Tibial artery (tissue), 4 donors: ENCODE data around the gene NLRP6.
A peak's percentile ranks its signal among the peaks of the same experiment; 100 is the strongest.
"Not testable (repeated sequence)": the region's sequence is repeated elsewhere in the genome, so short reads cannot be mapped to it uniquely, and the experiment has no call there.

Source experiments
- DNase-seq, 2 donors: peaks; one replicate each; pipeline ENCODE4 v3.0.0-alpha.2; 2019
- H3K27ac ChIP-seq, 2 donors: fragments of 200-600 bp; sonication (generic) in 1 of 2; 1 replicate in 1 of 2; 2 replicates in 1 of 2; pipeline ENCODE4 v1.5.1; 2018 to 2019; ENCODE audit warnings: mild to moderate bottlenecking in 1 of 2
- H3K27me3 ChIP-seq, 2 donors: fragments of 200-600 bp; sonication (generic) in 1 of 2; one replicate each; pipeline versions ENCODE4 v1.5.1 to v1.6.0; 2016 to 2019
- H3K36me3 ChIP-seq, 3 donors: fragments of 200-600 bp; sonication (generic) in 2 of 3; one replicate each; pipeline ENCODE4 v1.5.1; 2016 to 2019; ENCODE audit warnings: mild to moderate bottlenecking in 2 of 3
- H3K4me1 ChIP-seq, 4 donors: fragments of 200-600 bp; sonication (generic) in 2 of 4; 1 replicate in 3 of 4; 2 replicates in 1 of 4; pipeline ENCODE4 v1.5.1; 2016 to 2019
- H3K4me3 ChIP-seq, 2 donors: fragments of 200-600 bp; sonication (generic) in 1 of 2; 1 replicate in 1 of 2; 2 replicates in 1 of 2; pipeline ENCODE4 v1.5.1; 2018 to 2019; ENCODE audit warnings: mild to moderate bottlenecking in 2 of 2
- H3K9me3 ChIP-seq, 3 donors: fragments of 200-600 bp; sonication (generic) in 1 of 3; one replicate each; pipeline ENCODE4 v1.5.1; 2016 to 2019
- intact Hi-C: fragments of 100-400 bp; cut with DNase I; formaldehyde crosslinking; loops from one replicate; pipeline ENCODE4 v1.15.0; 2023; ENCODE audit warnings: low total_unique reads
- TF ChIP-seq, protein P1 (sequence below), 2 experiments: fragments of 200-600 bp in 1 of 2; fragments of 450-650 bp in 1 of 2; IDR thresholded peaks; one replicate each; pipeline ENCODE4 v1.5.1; 2017 to 2019; ENCODE audit warnings: antibody characterized with exemption in 2 of 2, mild to moderate bottlenecking in 1 of 2, moderate library complexity in 1 of 2

The NLRP6 gene

DNA sequence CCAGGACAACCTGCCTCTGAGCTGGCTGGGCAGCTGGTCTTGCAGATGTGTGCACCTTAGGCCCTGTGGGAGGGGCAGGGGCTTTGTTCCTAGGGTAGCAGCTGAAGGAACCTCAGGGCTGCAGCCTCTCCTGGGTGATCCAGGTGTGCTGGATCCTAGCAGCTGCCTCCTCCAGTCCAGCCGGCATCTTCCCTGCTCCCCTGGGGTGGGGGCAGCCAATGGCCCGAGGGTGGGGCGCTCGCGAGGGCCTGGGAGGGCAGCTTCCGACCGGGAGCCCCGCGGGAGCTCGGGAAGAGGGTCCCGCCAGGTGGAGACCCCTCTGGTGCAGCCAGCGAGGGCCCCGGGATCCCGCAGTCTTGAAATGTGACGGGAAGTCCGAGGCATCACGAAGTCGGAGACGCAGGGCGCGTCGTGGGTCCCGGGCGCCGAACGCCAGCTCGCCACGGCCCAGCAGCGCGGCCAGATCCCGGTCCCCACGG lies 37.3 kb downstream of the NLRP6 start:
- peak overlapping the region; percentile 14 to 30 for H3K27ac ChIP-seq
- H3K9me3 ChIP-seq, result no peaks in the 10 kb centered on the region
- TF ChIP-seq, protein P1, sequence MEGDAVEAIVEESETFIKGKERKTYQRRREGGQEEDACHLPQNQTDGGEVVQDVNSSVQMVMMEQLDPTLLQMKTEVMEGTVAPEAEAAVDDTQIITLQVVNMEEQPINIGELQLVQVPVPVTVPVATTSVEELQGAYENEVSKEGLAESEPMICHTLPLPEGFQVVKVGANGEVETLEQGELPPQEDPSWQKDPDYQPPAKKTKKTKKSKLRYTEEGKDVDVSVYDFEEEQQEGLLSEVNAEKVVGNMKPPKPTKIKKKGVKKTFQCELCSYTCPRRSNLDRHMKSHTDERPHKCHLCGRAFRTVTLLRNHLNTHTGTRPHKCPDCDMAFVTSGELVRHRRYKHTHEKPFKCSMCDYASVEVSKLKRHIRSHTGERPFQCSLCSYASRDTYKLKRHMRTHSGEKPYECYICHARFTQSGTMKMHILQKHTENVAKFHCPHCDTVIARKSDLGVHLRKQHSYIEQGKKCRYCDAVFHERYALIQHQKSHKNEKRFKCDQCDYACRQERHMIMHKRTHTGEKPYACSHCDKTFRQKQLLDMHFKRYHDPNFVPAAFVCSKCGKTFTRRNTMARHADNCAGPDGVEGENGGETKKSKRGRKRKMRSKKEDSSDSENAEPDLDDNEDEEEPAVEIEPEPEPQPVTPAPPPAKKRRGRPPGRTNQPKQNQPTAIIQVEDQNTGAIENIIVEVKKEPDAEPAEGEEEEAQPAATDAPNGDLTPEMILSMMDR (IDR thresholded peaks at IDR 0.05), result no peak
- peak overlapping the region; percentile 50 to 51 for H3K4me3 ChIP-seq
- peak in 1 of 2 donors; percentile 21 for DNase-seq
- peaks cover 0 to 11% of the 10 kb centered on the region in 2 donors for H3K27me3 ChIP-seq
- H3K36me3 ChIP-seq, result no peaks in the 10 kb centered on the region
- intact Hi-C loops, result no loop called here
- peaks cover 0 to 29% (median 17%) of the 10 kb centered on the region in 4 donors for H3K4me1 ChIP-seq

GRCh38 chr11:316031-316701 lies 38.0 kb downstream of the NLRP6 start:
- H3K27ac ChIP-seq, result peak overlapping the region; percentile 14 to 30
- no peaks in the 10 kb centered on the region for H3K36me3 ChIP-seq
- peak; percentile 21 to 67 for DNase-seq
- H3K9me3 ChIP-seq, result no peaks in the 10 kb centered on the region
- peaks cover 0 to 11% of the 10 kb centered on the region in 2 donors for H3K27me3 ChIP-seq
- H3K4me3 ChIP-seq, result peak overlapping the region; percentile 50 to 51
- peaks cover 0 to 31% (median 18%) of the 10 kb centered on the region in 4 donors for H3K4me1 ChIP-seq
- intact Hi-C loops, result no loop called here
- TF ChIP-seq, protein P1 (IDR thresholded peaks at IDR 0.05), result no peak

DNA sequence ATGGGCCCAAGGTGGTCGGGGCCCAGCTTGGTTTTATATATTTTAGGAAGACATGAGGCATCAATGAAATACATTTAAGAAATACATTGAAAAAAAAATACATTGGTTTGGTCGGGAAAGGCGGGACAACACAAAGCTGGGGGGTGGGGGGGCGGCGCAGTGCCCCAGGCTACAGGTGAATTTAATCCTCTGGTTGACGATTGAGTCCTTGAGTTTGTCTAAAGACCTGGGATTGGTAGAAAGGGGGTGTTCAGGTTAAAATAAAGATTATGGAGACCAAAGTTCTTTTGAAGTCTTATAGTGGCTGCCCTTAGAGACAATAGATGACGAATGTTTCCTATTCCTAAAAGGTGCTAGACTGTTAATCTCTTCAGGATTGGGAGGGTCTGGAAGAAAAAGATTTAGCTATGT lies 38.7 kb downstream of the NLRP6 start:
- peak overlapping the region; percentile 50 to 51 for H3K4me3 ChIP-seq
- peaks cover 0 to 11% of the 10 kb centered on the region in 2 donors for H3K27me3 ChIP-seq
- H3K4me1 ChIP-seq, result peaks cover 0 to 27% (median 17%) of the 10 kb centered on the region in 4 donors
- TF ChIP-seq, protein P1 (IDR thresholded peaks at IDR 0.05), result no peak
- no peaks in the 10 kb centered on the region for H3K9me3 ChIP-seq
- H3K27ac ChIP-seq, result peak overlapping the region in 1 of 2 donors; percentile 28
- no peak for DNase-seq
- no peaks in the 10 kb centered on the region for H3K36me3 ChIP-seq
- intact Hi-C loops, result no loop called here

DNA sequence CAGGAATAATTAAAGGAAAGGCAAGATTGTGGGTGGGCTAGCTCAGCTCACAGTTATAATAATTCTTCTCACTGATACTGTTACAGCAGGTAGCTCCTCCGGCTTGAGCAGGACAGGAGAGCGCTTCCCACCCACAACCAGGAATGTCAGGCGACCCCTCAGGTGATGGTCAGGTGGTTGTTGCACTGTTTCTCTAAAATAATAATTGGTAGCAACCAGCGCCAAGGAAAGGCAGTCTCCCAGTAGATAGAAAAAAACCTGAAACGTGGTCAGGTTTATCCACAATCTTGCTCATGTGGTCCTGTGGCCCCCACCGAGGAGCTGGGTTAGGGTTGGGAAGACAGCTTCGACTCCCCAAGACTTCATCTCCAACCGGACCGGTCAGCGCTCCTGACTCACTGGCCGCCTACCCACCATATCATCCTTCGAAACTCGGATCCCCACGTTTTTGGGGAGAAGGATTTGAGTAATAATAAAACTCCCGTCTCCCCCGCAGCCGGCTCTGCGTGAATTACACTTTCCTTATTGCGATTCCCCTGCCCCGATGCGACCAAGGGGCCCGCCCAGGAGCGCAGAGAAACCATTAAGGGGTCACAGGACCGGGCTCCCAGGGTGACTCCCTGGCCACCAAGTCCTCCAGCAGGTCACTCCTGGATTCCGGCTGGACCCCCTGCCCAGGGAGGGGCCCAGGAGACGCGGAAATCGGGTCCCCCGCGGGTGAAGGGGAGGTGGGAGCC lies 39.6 kb downstream of the NLRP6 start:
- H3K36me3 ChIP-seq, intact Hi-C loops, H3K9me3 ChIP-seq: not testable (repeated sequence)
- DNase-seq, result peak; percentile 22 to 42
- Histone ChIP-seq H3K4me3 (peak overlapping the region in 1 of 2 donors; percentile 46), H3K4me1 (peaks cover 0 to 24% (median 14%) of the 10 kb centered on the region in 4 donors), H3K27ac (peak overlapping the region; percentile 28 to 55), H3K27me3 (peaks cover 0 to 11% of the 10 kb centered on the region in 2 donors)

GRCh38 chr11:318405-319120 lies 40.4 kb downstream of the NLRP6 start:
- H3K27me3 ChIP-seq, result peaks cover 0 to 11% of the 10 kb centered on the region in 2 donors
- H3K27ac ChIP-seq, result peak overlapping the region; percentile 93 to 100
- H3K4me3 ChIP-seq, result peak overlapping the region; percentile 79 to 100
- DNase-seq, result peak in 1 of 2 donors; percentile 66
- intact Hi-C loops, H3K9me3 ChIP-seq, H3K36me3 ChIP-seq: not testable (repeated sequence)
- H3K4me1 ChIP-seq, result peaks cover 0 to 19% (median 11%) of the 10 kb centered on the region in 4 donors

GRCh38 chr11:319121-319887 lies 41.1 kb downstream of the NLRP6 start:
- TF ChIP-seq, protein P1 (IDR thresholded peaks at IDR 0.05), result peak; percentile 5 to 34
- peak overlapping the region; percentile 79 to 100 for H3K4me3 ChIP-seq

GRCh38 chr11:319888-320273 lies 41.7 kb downstream of the NLRP6 start:
- Histone ChIP-seq H3K4me3 (peak overlapping the region; percentile 79 to 100), H3K4me1 (peaks cover 0 to 27% (median 13%) of the 10 kb centered on the region in 4 donors), H3K27ac (peak overlapping the region; percentile 93 to 100), H3K27me3 (peaks cover 0 to 11% of the 10 kb centered on the region in 2 donors)
- H3K9me3 ChIP-seq, H3K36me3 ChIP-seq, intact Hi-C loops: not testable (repeated sequence)
- peak in 1 of 2 donors; percentile 64 for DNase-seq

More at GRCh38 chr11:319121-319887, 41.1 kb downstream of the NLRP6 start:
- DNase-seq, result peak in 1 of 2 donors; percentile 76
- peaks cover 0 to 21% (median 11%) of the 10 kb centered on the region in 4 donors for H3K4me1 ChIP-seq
- intact Hi-C loops, H3K9me3 ChIP-seq, H3K36me3 ChIP-seq: not testable (repeated sequence)
- peak overlapping the region; percentile 93 to 100 for H3K27ac ChIP-seq
- H3K27me3 ChIP-seq, result peaks cover 0 to 11% of the 10 kb centered on the region in 2 donors
